Medulla oblongata (tissue), 1 donor: ENCODE measurements around the gene TMEM164.
"Not testable (repeated sequence)": the region's sequence is repeated elsewhere in the genome, so short reads cannot be mapped to it uniquely, and the experiment has no call there.

Experiments
- DNase-seq: peaks from one replicate; pipeline ENCODE4 v3.0.0-alpha.2; 2015; ENCODE audit errors: extremely low spot score

TMEM164 gene

GRCh38 chrX:110002300-110003166 lies at the start of gene TMEM164:
TMEM164 (plus strand) TSS chrX:110003114; CDS start chrX:110003775, 661 bp downstream.
- DNase-seq, result peak; percentile 74

GRCh38 chrX:109954333-109954732 lies 48.6 kb upstream of the TMEM164 start:
- no peak for DNase-seq

GRCh38 chrX:109954955-109955354 lies 48.0 kb upstream of the TMEM164 start:
- no peak for DNase-seq

GRCh38 chrX:109958266-109958665 lies 44.6 kb upstream of the TMEM164 start:
- DNase-seq, result no peak

- DNase-seq, result no peak
These were observed 43.5 kb upstream of the TMEM164 start for GRCh38 chrX:109959356-109959871.

- no peak for DNase-seq
These were observed 38.5 kb upstream of the TMEM164 start for GRCh38 chrX:109964390-109964789.

GRCh38 chrX:109966246-109966645 lies 36.7 kb upstream of the TMEM164 start:
- DNase-seq, result no peak

- no peak for DNase-seq
These were observed 35.8 kb upstream of the TMEM164 start for GRCh38 chrX:109967156-109967555.

GRCh38 chrX:109970841-109971240 lies 32.1 kb upstream of the TMEM164 start:
- not testable (repeated sequence) for DNase-seq

GRCh38 chrX:109974906-109975655 lies 27.8 kb upstream of the TMEM164 start:
- no peak for DNase-seq

- DNase-seq, result not testable (repeated sequence)
These were observed 17.7 kb upstream of the TMEM164 start for GRCh38 chrX:109985210-109985609.

GRCh38 chrX:109987884-109988283 lies 15.0 kb upstream of the TMEM164 start:
- no peak for DNase-seq

- DNase-seq, result no peak
These were observed 12.2 kb upstream of the TMEM164 start for GRCh38 chrX:109990582-109991276.

- no peak for DNase-seq
These were observed 10.7 kb upstream of the TMEM164 start for GRCh38 chrX:109992203-109992602.

- no peak for DNase-seq
These were observed 7.8 kb upstream of the TMEM164 start for GRCh38 chrX:109995155-109995554.

GRCh38 chrX:109997786-109998452 lies 5.0 kb upstream of the TMEM164 start:
- DNase-seq, result no peak

GRCh38 chrX:110000000-110000399 lies 2.9 kb upstream of the TMEM164 start:
- DNase-seq, result no peak

GRCh38 chrX:110000847-110001713 lies 1.8 kb upstream of the TMEM164 start:
- DNase-seq, result no peak

GRCh38 chrX:110001740-110002299 lies 1.1 kb upstream of the TMEM164 start:
- no peak for DNase-seq
